ENCODE results near the gene NCBP2. TPM values are rescaled to one million over a fixed set of nuclear protein-coding genes. Genes with fewer than 3 reads are reported as not detected.

The NCBP2 gene
- total RNA-seq = 10 to 100 TPM; 35.4 to 38.2 TPM

GRCh38 chr3:196942226-196942914, at the start of gene NCBP2:
NCBP2 (minus strand) TSS chr3:196942528; CDS start chr3:196942503, 25 bp downstream.
- H3K9me3 ChIP-seq = no peaks in the 10 kb centered on the region
- H3K27ac ChIP-seq = peak within 1 kb of the TSS; percentile 87 to 89
- H3K27me3 ChIP-seq (replicated peaks; ENCODE audit: insufficient read depth) = no peaks in the 10 kb centered on the region
- intact Hi-C loops (cut with DNase I) = loop anchor here (5.0 kb wide), 1 partner anchor 75 kb away; the partner anchor contains the start of gene SENP5
- peaks cover 2% of the 10 kb centered on the region in 2 donors for H3K36me3 ChIP-seq
- TF ChIP-seq, protein P1, sequence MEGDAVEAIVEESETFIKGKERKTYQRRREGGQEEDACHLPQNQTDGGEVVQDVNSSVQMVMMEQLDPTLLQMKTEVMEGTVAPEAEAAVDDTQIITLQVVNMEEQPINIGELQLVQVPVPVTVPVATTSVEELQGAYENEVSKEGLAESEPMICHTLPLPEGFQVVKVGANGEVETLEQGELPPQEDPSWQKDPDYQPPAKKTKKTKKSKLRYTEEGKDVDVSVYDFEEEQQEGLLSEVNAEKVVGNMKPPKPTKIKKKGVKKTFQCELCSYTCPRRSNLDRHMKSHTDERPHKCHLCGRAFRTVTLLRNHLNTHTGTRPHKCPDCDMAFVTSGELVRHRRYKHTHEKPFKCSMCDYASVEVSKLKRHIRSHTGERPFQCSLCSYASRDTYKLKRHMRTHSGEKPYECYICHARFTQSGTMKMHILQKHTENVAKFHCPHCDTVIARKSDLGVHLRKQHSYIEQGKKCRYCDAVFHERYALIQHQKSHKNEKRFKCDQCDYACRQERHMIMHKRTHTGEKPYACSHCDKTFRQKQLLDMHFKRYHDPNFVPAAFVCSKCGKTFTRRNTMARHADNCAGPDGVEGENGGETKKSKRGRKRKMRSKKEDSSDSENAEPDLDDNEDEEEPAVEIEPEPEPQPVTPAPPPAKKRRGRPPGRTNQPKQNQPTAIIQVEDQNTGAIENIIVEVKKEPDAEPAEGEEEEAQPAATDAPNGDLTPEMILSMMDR (IDR thresholded peaks at IDR 0.05) = peak; percentile 12 to 81 (median 50)
- TF ChIP-seq POLR2A (IDR thresholded peaks at IDR 0.05) (peak; percentile 47), POLR2AphosphoS5 (IDR thresholded peaks at IDR 0.05) (peak; percentile 100)
- peak within 1 kb of the TSS; percentile 90 to 100 for H3K4me3 ChIP-seq
- peaks cover 8% of the 10 kb centered on the region for H3K4me1 ChIP-seq (replicated peaks)
- under 1% methylated on average over 72 of the region's 77 CpGs for WGBS
- DNase-seq (ENCODE audit: low spot score) = peak; percentile 96

DNA sequence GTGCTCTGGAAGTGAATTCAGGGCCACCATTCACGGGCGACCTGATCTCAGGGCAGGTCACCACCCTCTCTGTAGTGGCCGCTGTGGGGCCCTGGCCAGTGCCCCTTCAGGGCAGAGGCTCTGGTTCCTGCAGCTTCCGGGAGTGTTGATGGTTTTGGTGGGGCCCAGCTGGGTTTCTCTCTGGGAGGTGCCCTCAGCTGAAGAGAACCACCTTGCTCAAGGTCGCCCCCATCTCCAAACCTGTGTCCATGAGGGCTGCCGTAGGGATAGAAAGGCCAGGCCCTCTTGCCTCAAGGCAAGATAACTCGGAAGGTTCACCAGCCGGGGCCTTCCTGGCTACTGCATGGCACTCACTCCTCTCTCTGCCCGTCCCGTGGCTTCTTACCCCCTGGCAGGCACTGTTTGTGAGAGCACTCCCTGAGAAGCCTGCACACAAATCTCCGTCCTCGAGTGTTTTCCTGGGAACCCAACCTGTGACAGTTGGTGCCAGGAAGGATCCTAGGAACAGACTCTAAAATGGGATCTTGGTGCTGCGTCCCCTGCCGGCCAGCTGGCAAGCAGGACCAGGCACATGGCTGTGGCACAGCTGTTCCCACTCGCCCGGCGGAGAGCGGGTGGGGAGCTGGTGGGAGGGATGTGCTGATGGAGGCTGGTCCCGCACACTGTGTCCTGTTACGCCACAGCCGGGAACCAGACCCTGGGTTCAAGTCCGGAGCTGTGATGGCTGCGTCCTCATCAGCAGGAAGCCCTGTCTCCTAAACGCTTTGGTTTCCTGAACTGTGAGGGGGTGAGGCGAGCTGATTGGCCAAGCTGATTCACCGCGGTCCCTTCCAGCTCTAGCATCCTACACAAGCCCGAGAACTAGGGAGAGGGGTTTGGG, 49.5 kb upstream of the NCBP2 start:
- no peaks in the 10 kb centered on the region for H3K9me3 ChIP-seq
- no peak overlapping the region for H3K27ac ChIP-seq
- DNase-seq (ENCODE audit: low spot score) = no peak
- H3K4me3 ChIP-seq = no peak overlapping the region
- H3K4me1 ChIP-seq (replicated peaks) = no peaks in the 10 kb centered on the region
- H3K27me3 ChIP-seq (replicated peaks; ENCODE audit: insufficient read depth) = no peaks in the 10 kb centered on the region
- WGBS = 89% methylated on average over 24 of the region's 28 CpGs
- no peaks in the 10 kb centered on the region for H3K36me3 ChIP-seq
- TF ChIP-seq, protein P1 (IDR thresholded peaks at IDR 0.05) = no peak
- no peak for TF ChIP-seq POLR2A (IDR thresholded peaks at IDR 0.05)
- no peak for TF ChIP-seq POLR2AphosphoS5 (IDR thresholded peaks at IDR 0.05)
- intact Hi-C loops (cut with DNase I) = no loop called here

DNA sequence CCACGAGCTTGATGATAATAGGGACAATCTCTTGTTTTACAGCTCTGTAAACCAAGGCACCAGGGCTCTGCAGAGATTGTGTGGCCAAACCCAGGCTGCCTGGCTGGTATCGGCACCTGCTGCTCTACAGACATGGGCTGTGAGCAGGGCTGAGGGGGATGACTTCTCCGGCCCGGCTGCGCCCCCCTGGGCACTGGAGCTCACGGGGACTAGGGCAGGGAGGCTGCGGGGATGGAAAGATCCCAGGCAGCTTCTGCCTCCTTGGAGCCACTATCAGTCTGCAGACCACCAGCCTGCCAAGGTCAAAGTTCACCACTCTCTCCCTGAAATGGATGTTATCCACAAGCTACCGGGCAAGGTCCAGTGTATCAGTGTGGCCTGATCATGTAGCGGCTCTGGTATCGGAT, 48.3 kb upstream of the NCBP2 start:
- no peak for DNase-seq (ENCODE audit: low spot score)
- no peaks in the 10 kb centered on the region for H3K27me3 ChIP-seq (replicated peaks; ENCODE audit: insufficient read depth)

DNA sequence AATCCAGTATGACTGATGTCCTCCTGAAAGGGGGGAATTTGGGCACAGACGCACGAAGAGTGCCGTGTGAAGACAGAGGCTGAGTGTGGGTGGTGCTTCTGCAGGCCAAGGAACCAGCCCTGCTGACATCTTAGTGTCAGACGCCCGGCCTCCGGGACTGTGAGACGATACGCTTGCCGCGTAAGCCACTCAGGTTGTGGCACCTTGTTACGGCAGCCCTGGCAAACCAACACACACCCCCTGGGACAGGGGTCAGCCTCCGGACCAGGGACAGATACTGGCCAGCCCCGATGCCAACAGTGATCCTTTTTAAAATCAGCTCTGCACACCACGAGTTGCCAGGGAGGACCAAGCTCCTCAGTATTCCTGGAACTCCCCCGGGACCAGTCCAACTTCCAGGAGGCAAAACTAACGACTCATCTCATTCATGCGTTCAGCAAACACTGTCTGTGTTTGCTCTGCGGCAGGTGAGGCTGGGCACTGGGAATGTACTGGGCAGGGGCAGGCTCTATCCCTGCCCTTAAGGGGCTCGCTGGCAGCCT, 47.5 kb upstream of the NCBP2 start:
- intact Hi-C loops (cut with DNase I) = no loop called here
- H3K27me3 ChIP-seq (replicated peaks; ENCODE audit: insufficient read depth) = no peaks in the 10 kb centered on the region
- TF ChIP-seq POLR2A (IDR thresholded peaks at IDR 0.05) (no peak), POLR2AphosphoS5 (IDR thresholded peaks at IDR 0.05) (no peak)
- TF ChIP-seq, protein P1 (IDR thresholded peaks at IDR 0.05) = no peak
- no peaks in the 10 kb centered on the region for H3K36me3 ChIP-seq
- H3K4me3 ChIP-seq = no peak overlapping the region
- no peaks in the 10 kb centered on the region for H3K4me1 ChIP-seq (replicated peaks)
- no peak overlapping the region for H3K27ac ChIP-seq
- H3K9me3 ChIP-seq = no peaks in the 10 kb centered on the region
- no peak for DNase-seq (ENCODE audit: low spot score)
- whole genome bisulfite sequencing = 70% methylated on average over 19 of the region's 19 CpGs

More for the DNA sequence above, 48.3 kb upstream of the NCBP2 start:
- Histone ChIP-seq H3K27ac (no peak overlapping the region), H3K4me1 (replicated peaks) (no peaks in the 10 kb centered on the region), H3K36me3 (no peaks in the 10 kb centered on the region), H3K9me3 (no peaks in the 10 kb centered on the region), H3K4me3 (no peak overlapping the region)
- 87% methylated on average over 10 of the region's 10 CpGs for WGBS
- TF ChIP-seq POLR2AphosphoS5 (IDR thresholded peaks at IDR 0.05) (no peak), POLR2A (IDR thresholded peaks at IDR 0.05) (no peak)
- TF ChIP-seq, protein P1 (IDR thresholded peaks at IDR 0.05) = no peak
- intact Hi-C loops (cut with DNase I) = no loop called here

Data from prostate gland (tissue), 2 donors.